Lower leg skin (tissue), 3 donors: ENCODE results near the gene PFDN6.

Experiments
- CTCF ChIP-seq, 3 donors: fragments of 450-650 bp; IDR thresholded peaks; one replicate each; pipeline ENCODE4 v1.5.1; 2016; ENCODE audit warnings: antibody characterized with exemption in 3 of 3, mild to moderate bottlenecking in 3 of 3, moderate library complexity in 2 of 3
- POLR2A ChIP-seq, 2 donors: fragments of 450-650 bp; IDR thresholded peaks; one replicate each; pipeline ENCODE4 v1.6.1; 2016 to 2017; ENCODE audit warnings: antibody characterized with exemption in 2 of 2, mild to moderate bottlenecking in 1 of 2, moderate library complexity in 1 of 2

GRCh38 chr6:33319939-33320314 is 30.5 kb downstream of the PFDN6 start:
- TF ChIP-seq CTCF (IDR thresholded peaks at IDR 0.05) (no peak), POLR2A (IDR thresholded peaks at IDR 0.05) (no peak)
